Bronchial epithelial cell (primary cell): ENCODE data around the gene MARK2. TPM values are rescaled to one million over a fixed set of nuclear protein-coding genes. Genes with fewer than 3 reads are reported as not detected.

Experiments
- DNase-seq: peaks from one replicate; pipeline ENCODE4 v3.0.0-alpha.2; 2010; ENCODE audit warnings: low read depth
- FAIRE-seq: peaks from 2 replicates; lab custom pipeline; 2011; peaks lifted over from hg19 to GRCh38; lab: Jason Lieb, UNC
- H3K27me3 ChIP-seq: 2 replicates; pipeline ENCODE4 v1.5.1; 2011; ENCODE audit warnings: low read length; ENCODE audit not compliant: control insufficient read depth, insufficient read depth
- H3K36me3 ChIP-seq: 2 replicates; pipeline ENCODE4 v1.5.1; 2011; ENCODE audit warnings: low read length; ENCODE audit not compliant: control insufficient read depth, insufficient read depth
- H3K4me3 ChIP-seq: 2 replicates; pipeline ENCODE4 v1.5.1; 2011; ENCODE audit warnings: mild to moderate bottlenecking, low read depth, low read length, control low read depth
- total RNA-seq: library from RNA; depleted of rRNA; stranded (reverse); fragments of >200 nt; gene quantifications from 2 replicates; pipeline ENCODE4 v1.2.1, GENCODE V29; 2014
- TF ChIP-seq, protein P1 (sequence below): IDR thresholded peaks from 2 replicates; pipeline ENCODE4 v1.5.1; 2011; ENCODE audit warnings: mild to moderate bottlenecking, moderate library complexity, low read length, control low read depth, inconsistent platforms; ENCODE audit not compliant: insufficient read depth, severe bottlenecking

The MARK2 gene
- total RNA-seq, 1 donor from 2014 or later = 10.5 TPM

DNA sequence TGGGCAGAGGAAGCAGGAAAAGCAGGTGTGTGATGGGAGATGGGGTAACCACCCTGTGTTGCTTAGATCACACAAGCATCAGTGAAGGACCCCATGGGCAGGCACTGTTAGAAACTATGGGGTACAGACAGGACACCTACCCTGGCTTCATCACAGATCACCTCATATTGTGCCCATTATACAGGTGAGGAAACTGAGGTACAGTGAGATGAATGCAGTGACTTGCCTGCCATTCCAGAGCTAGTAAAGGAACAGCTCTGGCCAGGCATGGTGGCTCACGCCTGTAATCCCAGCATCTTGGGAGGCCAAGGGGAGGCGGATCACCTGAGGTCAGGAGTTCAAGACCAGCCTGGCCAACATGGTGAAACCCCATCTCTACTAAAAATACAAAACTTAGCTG lies 5.9 kb upstream of the MARK2 start:
- FAIRE-seq = no peak

DNA sequence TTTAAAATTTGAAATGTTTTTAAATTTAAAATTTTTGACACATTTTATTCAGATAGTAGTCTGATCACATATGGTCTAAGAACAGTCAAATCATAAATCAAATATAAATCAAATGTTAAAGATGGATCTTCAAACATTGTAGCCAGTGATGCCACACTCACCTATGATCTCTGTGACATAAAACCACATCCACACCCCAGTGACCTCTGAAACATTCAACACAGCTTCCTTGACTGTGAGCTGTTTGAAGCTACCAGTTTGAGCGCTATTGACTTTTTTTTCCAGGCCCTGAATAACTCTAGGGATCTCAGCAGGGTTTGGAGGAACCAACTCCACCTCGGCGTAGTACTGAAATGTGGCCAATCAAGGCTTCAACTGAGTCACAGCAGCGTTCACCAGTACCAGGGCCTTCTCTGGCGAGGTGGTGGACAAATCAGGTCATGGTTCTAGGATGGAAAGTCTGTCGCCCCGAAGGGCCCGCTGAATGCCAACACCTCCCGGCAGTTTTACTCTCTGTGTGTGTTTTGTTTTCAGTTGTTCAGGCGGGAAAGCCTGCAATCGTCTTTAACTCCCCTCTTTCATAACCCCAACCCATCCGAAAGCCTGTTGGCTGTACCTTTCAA lies 4.3 kb upstream of the MARK2 start:
- no peaks in the 10 kb centered on the region for H3K27me3 ChIP-seq
- FAIRE-seq (no peak), DNase-seq (no peak)
- TF ChIP-seq, protein P1, sequence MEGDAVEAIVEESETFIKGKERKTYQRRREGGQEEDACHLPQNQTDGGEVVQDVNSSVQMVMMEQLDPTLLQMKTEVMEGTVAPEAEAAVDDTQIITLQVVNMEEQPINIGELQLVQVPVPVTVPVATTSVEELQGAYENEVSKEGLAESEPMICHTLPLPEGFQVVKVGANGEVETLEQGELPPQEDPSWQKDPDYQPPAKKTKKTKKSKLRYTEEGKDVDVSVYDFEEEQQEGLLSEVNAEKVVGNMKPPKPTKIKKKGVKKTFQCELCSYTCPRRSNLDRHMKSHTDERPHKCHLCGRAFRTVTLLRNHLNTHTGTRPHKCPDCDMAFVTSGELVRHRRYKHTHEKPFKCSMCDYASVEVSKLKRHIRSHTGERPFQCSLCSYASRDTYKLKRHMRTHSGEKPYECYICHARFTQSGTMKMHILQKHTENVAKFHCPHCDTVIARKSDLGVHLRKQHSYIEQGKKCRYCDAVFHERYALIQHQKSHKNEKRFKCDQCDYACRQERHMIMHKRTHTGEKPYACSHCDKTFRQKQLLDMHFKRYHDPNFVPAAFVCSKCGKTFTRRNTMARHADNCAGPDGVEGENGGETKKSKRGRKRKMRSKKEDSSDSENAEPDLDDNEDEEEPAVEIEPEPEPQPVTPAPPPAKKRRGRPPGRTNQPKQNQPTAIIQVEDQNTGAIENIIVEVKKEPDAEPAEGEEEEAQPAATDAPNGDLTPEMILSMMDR = no peak
- H3K4me3 ChIP-seq = no peak overlapping the region
- H3K36me3 ChIP-seq = no peaks in the 10 kb centered on the region

More for the DNA sequence above, 5.9 kb upstream of the MARK2 start:
- no peak for DNase-seq
- TF ChIP-seq, protein P1 = no peak
- Histone ChIP-seq H3K27me3 (no peaks in the 10 kb centered on the region), H3K36me3 (no peaks in the 10 kb centered on the region), H3K4me3 (no peak overlapping the region)

DNA sequence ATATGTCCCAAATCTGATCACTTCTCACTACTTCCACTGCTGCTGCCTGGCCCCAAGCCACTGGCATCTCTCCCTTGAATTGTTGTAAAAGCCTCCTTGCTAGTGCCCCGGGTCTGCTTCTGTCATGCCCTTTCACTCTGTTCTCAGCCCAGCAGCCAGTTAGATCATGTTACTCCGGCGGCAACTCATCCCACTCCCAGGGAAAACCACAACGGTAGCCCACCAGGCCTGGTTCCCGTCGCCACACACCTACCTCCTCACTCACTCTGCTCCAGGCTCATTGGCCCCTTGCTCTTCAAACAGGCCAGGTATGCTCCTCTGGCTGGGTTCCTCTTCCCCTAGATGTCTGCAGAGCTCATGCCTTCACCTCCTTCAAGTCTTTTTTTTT lies 3.8 kb upstream of the MARK2 start:
- no peak for FAIRE-seq
- TF ChIP-seq, protein P1 = no peak
- Histone ChIP-seq H3K27me3 (no peaks in the 10 kb centered on the region), H3K4me3 (no peak overlapping the region), H3K36me3 (no peaks in the 10 kb centered on the region)
- no peak for DNase-seq

DNA sequence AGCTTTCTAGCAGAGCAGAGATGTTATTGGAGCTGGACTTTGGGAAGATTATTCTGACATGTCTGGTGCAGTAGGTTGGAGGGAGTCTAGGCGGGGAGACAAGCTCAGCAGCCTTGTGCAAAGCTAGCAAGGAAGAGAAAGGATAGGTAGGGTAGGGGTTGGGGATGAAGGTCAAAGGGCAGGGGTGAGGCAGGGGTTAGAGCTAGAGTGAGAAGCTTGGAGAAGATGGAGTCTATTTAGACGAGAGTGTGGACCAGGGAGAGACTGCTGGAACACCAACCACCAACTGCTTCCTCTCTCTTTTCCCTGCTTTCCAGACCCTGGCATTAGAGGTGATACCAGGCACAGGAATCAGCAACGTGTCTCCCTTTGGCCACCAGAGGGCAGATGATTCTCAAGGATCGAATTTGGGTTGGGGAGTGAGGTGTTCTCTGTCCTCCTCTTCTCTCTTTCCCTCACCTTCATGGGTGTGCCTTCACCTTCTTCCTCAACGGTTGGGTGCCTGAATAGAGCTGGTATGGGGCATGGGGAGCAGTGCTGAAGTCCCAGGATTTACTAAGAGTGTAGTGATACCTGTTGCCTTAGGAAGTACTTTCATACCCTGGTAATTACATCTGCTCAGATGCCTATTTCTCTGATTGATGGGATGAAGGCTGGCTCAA lies 1.8 kb upstream of the MARK2 start:
- FAIRE-seq = no peak
- DNase-seq = peak; percentile 71
- TF ChIP-seq, protein P1 = peak; percentile 90
- no peaks in the 10 kb centered on the region for H3K27me3 ChIP-seq
- no peak overlapping the region for H3K4me3 ChIP-seq
- no peaks in the 10 kb centered on the region for H3K36me3 ChIP-seq

DNA sequence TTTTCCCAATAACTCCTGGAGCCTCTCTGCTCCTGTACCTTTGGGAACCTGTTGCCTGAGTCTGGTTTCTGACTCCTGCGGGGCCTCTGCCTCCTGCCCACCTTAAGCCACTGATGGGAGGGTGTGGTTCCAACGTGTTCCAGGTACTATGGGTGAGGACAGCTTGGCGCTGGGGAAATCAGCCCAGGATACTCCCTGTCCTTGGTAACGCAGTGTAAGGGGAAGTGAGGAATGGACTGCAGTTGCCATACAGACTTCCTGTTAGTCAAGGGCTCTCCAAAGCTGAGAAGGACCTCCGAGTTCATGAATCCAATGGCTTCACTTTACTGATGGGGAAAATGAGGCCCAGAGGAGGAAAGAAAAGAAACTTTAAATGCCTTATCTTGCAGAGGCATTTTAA lies 1.2 kb upstream of the MARK2 start:
- DNase-seq = no peak
- H3K4me3 ChIP-seq = no peak overlapping the region
- H3K27me3 ChIP-seq = no peaks in the 10 kb centered on the region
- H3K36me3 ChIP-seq = no peaks in the 10 kb centered on the region
- TF ChIP-seq, protein P1 = no peak
- no peak for FAIRE-seq
